GM21529 (cell line): ENCODE measurements around the gene DENR.

Source experiments
- ATAC-seq: cut with Tn5 transposase; IDR thresholded peaks from one replicate; pipeline ENCODE4 v1.9.1; 2021; ENCODE audit not compliant: unreplicated experiment

Gene DENR

GRCh38 chr12:122813310-122813713 is 60.7 kb downstream of the DENR start:
- peak; percentile 63 for ATAC-seq

DNA sequence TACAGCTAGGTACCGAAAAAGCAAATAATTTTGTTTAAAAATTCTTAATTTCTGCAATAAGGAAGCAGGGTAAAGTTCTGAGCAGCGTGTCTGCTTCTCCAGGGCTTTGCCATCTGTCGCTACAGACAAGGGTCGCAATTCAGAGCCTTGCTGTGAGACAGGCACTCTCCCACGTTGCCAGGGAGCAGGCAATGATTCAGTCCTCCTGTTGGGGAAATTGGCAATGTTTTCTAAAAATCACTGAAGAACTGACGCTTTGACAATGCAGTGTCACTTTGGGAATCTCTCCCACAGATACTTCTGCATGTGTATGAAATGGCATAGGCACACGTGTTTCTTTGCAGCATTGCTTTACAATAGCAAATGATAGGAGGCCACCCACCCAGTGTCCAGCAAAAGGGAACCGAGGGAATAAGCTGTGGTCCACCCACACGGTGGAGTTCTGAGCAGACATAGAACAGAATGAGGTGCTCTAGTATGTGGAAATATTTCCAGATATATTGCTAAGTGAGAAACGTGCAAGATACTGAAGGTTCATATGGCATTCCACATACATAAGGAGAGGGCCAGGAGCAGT is 66.7 kb downstream of the DENR start:
- ATAC-seq: no peak

DNA sequence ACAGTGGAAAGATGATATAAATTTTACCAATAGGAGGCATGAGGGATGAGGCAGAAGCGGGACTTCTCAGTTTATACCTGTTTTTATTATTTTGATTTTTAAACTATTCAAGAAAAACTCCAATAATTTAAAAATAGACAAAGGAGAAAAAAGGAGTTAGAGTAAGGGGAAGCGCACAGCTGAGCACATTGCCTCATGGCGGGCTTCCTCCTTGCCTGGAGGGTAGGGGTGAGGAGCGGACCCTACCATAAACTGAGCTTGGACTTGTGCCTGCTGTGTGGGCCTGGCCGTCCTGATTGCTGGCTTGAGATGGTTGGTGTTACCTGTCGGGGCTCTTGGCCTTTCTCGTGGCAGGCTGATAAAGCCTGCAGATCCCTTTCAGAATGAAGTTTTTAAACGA is 67.5 kb downstream of the DENR start:
- no peak for ATAC-seq
